GM12878 (cell line): ENCODE results near the gene RAD21L1. TPM values are rescaled to one million over a fixed set of nuclear protein-coding genes. Genes with fewer than 3 reads are reported as not detected.
A peak's percentile ranks its signal among the peaks of the same experiment; 100 is the strongest.

Source experiments
- ATAC-seq: fragments of 200-7000 bp; cut with Tn5 transposase; 3 replicates; pipeline ENCODE4 v1.9.1; 2020; ENCODE audit warnings: mild to moderate bottlenecking, moderate library complexity
- BruUV-seq: library from RNA; stranded (reverse); fragments of 400-500 nt; replicated peaks from 2 replicates; lab custom pipeline; 2021; lab: Mats Ljungman, UMichigan
- CTCF ChIA-PET: fragments of 300-600 bp; sonication (Branson Sonifier 250); formaldehyde crosslinking; extraction: SDS; loops from one replicate; lab custom pipeline; 2021; ENCODE audit warnings: inconsistent platforms; lab: Yijun Ruan, JAX
- POLR2A ChIA-PET: fragments of 350-600 bp; formaldehyde crosslinking; extraction: SDS; loops from one replicate; lab custom pipeline; 2021; ENCODE audit warnings: inconsistent platforms; lab: Charles Lee
- RAD21 ChIA-PET: fragments of 300-600 bp; sonication (Branson Sonifier 250); formaldehyde crosslinking; loops from one replicate; lab custom pipeline; 2023; ENCODE audit warnings: antibody characterized with exemption; ENCODE audit not compliant: unreplicated experiment; lab: Charles Lee
- SMC1A ChIA-PET: fragments of 300-600 bp; sonication (Branson Sonifier 250); formaldehyde crosslinking; loops from one replicate; lab custom pipeline; 2023; ENCODE audit not compliant: unreplicated experiment, uncharacterized antibody; lab: Charles Lee
- DNase-seq: peaks from one replicate; pipeline ENCODE4 v3.0.0-alpha.2; 2011; ENCODE audit warnings: low read depth, low spot score
- FAIRE-seq: peaks from 3 replicates; lab custom pipeline; 2011; peaks lifted over from hg19 to GRCh38; lab: Jason Lieb, UNC
- H2AFZ ChIP-seq: 2 replicates; pipeline ENCODE4 v1.6.0; 2011; ENCODE audit warnings: low read depth, low read length, control low read depth; ENCODE audit not compliant: control insufficient read depth
- H3K27ac ChIP-seq: 2 replicates; pipeline ENCODE4 v1.5.1; 2011; ENCODE audit warnings: control low read depth; ENCODE audit not compliant: control insufficient read depth, insufficient read depth
- H3K27me3 ChIP-seq, 2 experiments: replicated peaks in 1 of 2; 2 replicates each; pipeline versions ENCODE4 v1.6.0 to v1.6.1; 2011; ENCODE audit warnings: low read length in 1 of 2; ENCODE audit not compliant: control insufficient read depth in 2 of 2, insufficient read depth in 2 of 2
- H3K36me3 ChIP-seq, 2 experiments: 2 replicates each; pipeline ENCODE4 v1.5.1; 2011; ENCODE audit warnings: low read length in 1 of 2; ENCODE audit not compliant: control insufficient read depth in 2 of 2, insufficient read depth in 2 of 2
- H3K4me1 ChIP-seq: 2 replicates; pipeline ENCODE4 v1.6.1; 2011; ENCODE audit warnings: mild to moderate bottlenecking, low read length, moderate library complexity, mixed read lengths; ENCODE audit not compliant: control insufficient read depth, insufficient read depth
- H3K4me2 ChIP-seq: 2 replicates; pipeline ENCODE4 v1.6.0; 2011; ENCODE audit warnings: control low read depth; ENCODE audit not compliant: control insufficient read depth, insufficient read depth
- H3K4me3 ChIP-seq: fragments of 200-600 bp; sonication (generic); 2 replicates; pipeline ENCODE4 v1.5.1; 2016
- H3K79me2 ChIP-seq: 2 replicates; pipeline ENCODE4 v1.6.0; 2011; ENCODE audit warnings: low read length; ENCODE audit not compliant: control insufficient read depth, insufficient read depth
- H3K9ac ChIP-seq: 2 replicates; pipeline ENCODE4 v1.8.0; 2011; ENCODE audit warnings: low read length, control low read depth, mixed read lengths; ENCODE audit not compliant: control insufficient read depth, insufficient read depth
- H3K9me3 ChIP-seq: replicated peaks from 3 replicates; pipeline ENCODE4 v1.5.1; 2011; ENCODE audit warnings: mild to moderate bottlenecking, low read length; ENCODE audit not compliant: control insufficient read depth, insufficient read depth
- H4K20me1 ChIP-seq: 2 replicates; pipeline ENCODE4 v1.6.0; 2011; ENCODE audit not compliant: control insufficient read depth, insufficient read depth
- ATF7 ChIP-seq: fragments of 450-650 bp; IDR thresholded peaks from 2 replicates; pipeline ENCODE4 v1.6.1; 2016; ENCODE audit warnings: low read depth, mild to moderate bottlenecking
- BCL11A ChIP-seq: IDR thresholded peaks from 2 replicates; pipeline ENCODE4 v1.6.1; 2011; ENCODE audit warnings: low read depth, low read length
- CHD1 ChIP-seq: IDR thresholded peaks from 2 replicates; pipeline ENCODE4 v1.6.1; 2012; ENCODE audit warnings: low read depth, low read length, improper control_type of control experiment
- ETV6 ChIP-seq, 2 experiments: fragments of 450-650 bp in 1 of 2; IDR thresholded peaks in 1 of 2; conservative IDR thresholded peaks in 1 of 2; 2 replicates each; pipeline ENCODE4 v1.6.1; 2014; ENCODE audit warnings: antibody characterized with exemption in 1 of 2, borderline replicate concordance in 1 of 2, low read depth in 1 of 2, mild to moderate bottlenecking in 1 of 2, moderate library complexity in 1 of 2
- FOXK2 ChIP-seq: fragments of 450-650 bp; IDR thresholded peaks from 2 replicates; pipeline ENCODE4 v1.6.1; 2017; ENCODE audit warnings: mild to moderate bottlenecking, moderate library complexity
- HCFC1 ChIP-seq: fragments of 150-350 bp; IDR thresholded peaks from 2 replicates; pipeline ENCODE4 v1.6.1; 2014; ENCODE audit warnings: low read length
- MEF2B ChIP-seq: fragments of 450-650 bp; IDR thresholded peaks from 2 replicates; pipeline ENCODE4 v1.6.1; 2018; ENCODE audit warnings: mild to moderate bottlenecking, moderate library complexity; ENCODE audit not compliant: partially characterized antibody, poor library complexity, severe bottlenecking
- NFYB ChIP-seq: IDR thresholded peaks from 2 replicates; pipeline ENCODE4 v1.6.1; 2011; ENCODE audit warnings: low read depth, mild to moderate bottlenecking, low read length, improper control_type of control experiment, moderate library complexity; ENCODE audit not compliant: insufficient read depth
- NKRF ChIP-seq: fragments of 450-650 bp; conservative IDR thresholded peaks from 2 replicates; pipeline ENCODE4 v1.6.1; 2017; ENCODE audit warnings: mild to moderate bottlenecking, moderate library complexity
- NR2F1 ChIP-seq: fragments of 450-650 bp; conservative IDR thresholded peaks from 2 replicates; pipeline ENCODE4 v1.6.1; 2017; ENCODE audit warnings: mild to moderate bottlenecking
- RAD21 ChIP-seq: IDR thresholded peaks from 2 replicates; pipeline ENCODE4 v1.6.1; 2011; ENCODE audit warnings: mild to moderate bottlenecking, low read depth, low read length, moderate library complexity; ENCODE audit not compliant: insufficient read depth
- SMARCA5 ChIP-seq: fragments of 450-650 bp; IDR thresholded peaks from 2 replicates; pipeline ENCODE4 v1.6.1; 2017; ENCODE audit warnings: mild to moderate bottlenecking
- SMC3 ChIP-seq: IDR thresholded peaks from 2 replicates; pipeline ENCODE4 v1.6.1; 2011; ENCODE audit warnings: low read length, improper control_type of control experiment, borderline replicate concordance
- SRF ChIP-seq, 2 experiments: IDR thresholded peaks; 2 replicates each; pipeline ENCODE4 v1.6.1; 2011; ENCODE audit warnings: low read depth in 2 of 2, low read length in 2 of 2, mild to moderate bottlenecking in 1 of 2, moderate library complexity in 1 of 2
- SUZ12 ChIP-seq: fragments of 200-600 bp; sonication (generic); IDR thresholded peaks from one replicate; pipeline ENCODE4 v1.6.1; 2018; ENCODE audit warnings: antibody characterized with exemption, mild to moderate bottlenecking; ENCODE audit not compliant: unreplicated experiment
- TBL1XR1 ChIP-seq: IDR thresholded peaks from 2 replicates; pipeline ENCODE4 v1.6.1; 2012; ENCODE audit warnings: low read depth, low read length, improper control_type of control experiment
- YY1 ChIP-seq: IDR thresholded peaks from 2 replicates; pipeline ENCODE4 v1.6.1; 2011; ENCODE audit warnings: low read depth, mild to moderate bottlenecking, low read length
- ZNF384 ChIP-seq: IDR thresholded peaks from 2 replicates; pipeline ENCODE4 v1.6.1; 2012; ENCODE audit warnings: low read depth, mild to moderate bottlenecking, low read length, improper control_type of control experiment, borderline replicate concordance
- WGBS: methylation state at CpG from one replicate; pipeline ENCODE4 v1.1.6; 2016; ENCODE audit warnings: low lambda C conversion rate; ENCODE audit not compliant: insufficient replicate concordance, insufficient coverage; ENCODE audit errors: missing lambda C conversion rate; 5-methylcytosine and 5-hydroxymethylcytosine counted together
- in situ Hi-C: fragments of 300-500 bp; cut with MboI; formaldehyde crosslinking; loops from 9 replicates; pipeline ENCODE4 v1.14.3; 2018; ENCODE audit warnings: mixed read lengths
- intact Hi-C: fragments of 100-400 bp; cut with micrococcal nuclease; formaldehyde crosslinking; loops from one replicate; pipeline ENCODE4 v1.14.2; 2022; ENCODE audit not compliant: unreplicated experiment
- polyA plus RNA-seq, 11 experiments: library from polyadenylated mRNA; depleted of rRNA in 4 of 11; unstranded in 6 of 11; stranded (reverse) in 5 of 11; fragments of >200 nt; fragmentation: Nextera tagmentation in 4 of 11; fragmentation: Illumina TruSeq in 1 of 11; extraction: Ambion mirVana in 4 of 11; extraction: Trizol in 1 of 11; gene quantifications; 1 replicate in 1 of 11; 2 replicates in 10 of 11; pipeline versions ENCODE4 v1.2.1 to v1.2.3, GENCODE V29; 2011 to 2016; ENCODE audit warnings: inconsistent platforms in 2 of 11, missing spikeins in 2 of 11, low read depth in 1 of 11
- total RNA-seq, 4 experiments: library from RNA; depleted of rRNA in 3 of 4; stranded (reverse); fragments of >200 nt in 3 of 4; fragmentation: Illumina TruSeq in 1 of 4; extraction: Trizol in 1 of 4; gene quantifications; 2 replicates each; pipeline versions ENCODE4 v1.2.1 to v1.2.3, GENCODE V29; 2013 to 2021

RAD21L1 gene
- total and polyA plus RNA-seq, 10 of the 15 experiments (the other 5 are each of a cell fraction or from before 2014, with no cell fraction given), result not detected

- H3K4me2 ChIP-seq, result no peak overlapping the region; the same call in 1 of the 2 replicates
- H3K9ac ChIP-seq, result no peak overlapping the region
- no peaks in the 10 kb centered on the region for H3K9me3 ChIP-seq
- DNase-seq, result no peak
- no peak overlapping the region for H3K27ac ChIP-seq
- no peak for TF ChIP-seq CHD1
- TF ChIP-seq BCL11A, result no peak
- TF ChIP-seq NFYB, result no peak
- no peak for TF ChIP-seq MEF2B
- TF ChIP-seq SUZ12, result peak; percentile 30
- no peak for TF ChIP-seq ATF7
- TF ChIP-seq, all 136 proteins: peak for 1
- Histone ChIP-seq H3K4me1 (no peaks in the 10 kb centered on the region), H3K4me3 (no peak overlapping the region), H2AFZ (no peak overlapping the region), H4K20me1 (no peaks in the 10 kb centered on the region), H3K79me2 (no peaks in the 10 kb centered on the region), H3K27me3 (peaks cover 2 to 4% of the 10 kb centered on the region in 2 experiments; a peak in 3 of 4 replicates), H3K36me3 (no peaks in the 10 kb centered on the region)
- FAIRE-seq (no peak), ATAC-seq (peak; percentile 22)
- intact Hi-C loops (no loop called here), in situ Hi-C loops (no loop called here)
- no TSS peak for BruUV-seq
- WGBS, result no CpG with 5 or more reads among the region's 54 CpGs
- ChIA-PET CTCF (no interaction called here), POLR2A (no interaction called here), SMC1A (no interaction called here), RAD21 (no interaction called here)
Measured at GRCh38 chr20:1185316-1185741, 40.5 kb upstream of the RAD21L1 start.

- FAIRE-seq (no peak), ATAC-seq (peak; percentile 76), DNase-seq (no peak)
- H3K27ac ChIP-seq, result no peak overlapping the region
- ChIA-PET CTCF (no interaction called here), POLR2A (no interaction called here), RAD21 (no interaction called here), SMC1A (no interaction called here)
- no peaks in the 10 kb centered on the region for H3K36me3 ChIP-seq
- no peak overlapping the region for H3K4me3 ChIP-seq
- H3K4me2 ChIP-seq, result no peak overlapping the region
- no peaks in the 10 kb centered on the region for H3K9me3 ChIP-seq
- no peak overlapping the region for H3K9ac ChIP-seq
- H3K79me2 ChIP-seq, result no peaks in the 10 kb centered on the region
- no peaks in the 10 kb centered on the region for H4K20me1 ChIP-seq
- in situ Hi-C loops, result no loop called here
- BruUV-seq, result no TSS peak
- H3K4me1 ChIP-seq, result no peaks in the 10 kb centered on the region
- WGBS, result 16% methylated on average over 17 of the region's 20 CpGs
- H3K27me3 ChIP-seq, result peaks cover 2 to 4% of the 10 kb centered on the region in 2 experiments; a peak in 3 of 4 replicates
- no peak overlapping the region for H2AFZ ChIP-seq
- intact Hi-C loops, result no loop called here
- no peak for TF ChIP-seq TBL1XR1
- no peak for TF ChIP-seq ETV6 (conservative IDR thresholded peaks at IDR 0.05 in 1 of 2, IDR thresholded peaks at IDR 0.05 in 1 of 2; ENCODE audit: borderline replicate concordance in 1 of 2, low read depth in 1 of 2)
- TF ChIP-seq SMC3, result peak; percentile 17; the same call in 1 of the 2 replicates
- no peak for TF ChIP-seq SRF (IDR thresholded peaks at IDR 0.05; ENCODE audit: low read depth in 2 of 2, low read length in 2 of 2)
- no peak for TF ChIP-seq SMARCA5
- no peak for TF ChIP-seq NR2F1
- TF ChIP-seq ZNF384, result peak; percentile 60; the same call in 1 of the 2 replicates
- TF ChIP-seq FOXK2, result 0 out of 2 replicates have a peak, but pooled peaks have one; percentile 17
- no peak for TF ChIP-seq HCFC1
- 0 out of 2 replicates have a peak, but pooled peaks have one; percentile 10 for TF ChIP-seq YY1
- TF ChIP-seq RAD21, result peak; percentile 58
- no peak for TF ChIP-seq NKRF
Measured at GRCh38 chr20:1185790-1186334, 40.0 kb upstream of the RAD21L1 start.
